ENCODE results near the gene CERT1.

GRCh38 chr5:75433814-75434506, 77.5 kb downstream of the CERT1 start:
- TF ChIP-seq POLR2AphosphoS5 (IDR thresholded peaks at IDR 0.05; ENCODE audit: borderline replicate concordance, low read depth, low read length), result no peak
- TF ChIP-seq EZH2 (IDR thresholded peaks at IDR 0.05), result no peak
- no peak for TF ChIP-seq FOXP2 (optimal IDR thresholded peaks at IDR 0.05; ENCODE audit: control extremely low read depth, extremely low read length, insufficient read depth)
